Prostate gland (tissue), 2 donors: Measurements from ENCODE around the gene FGF1. TPM values are rescaled to one million over a fixed set of nuclear protein-coding genes. Genes with fewer than 3 reads are reported as not detected.

Experiments
- DNase-seq: peaks from one replicate; pipeline ENCODE4 v3.0.0-alpha.2; 2019; ENCODE audit warnings: low spot score
- H3K27ac ChIP-seq, 2 donors: fragments of 200-600 bp; sonication (generic); 2 replicates each; pipeline ENCODE4 v1.5.1; 2017 to 2019
- H3K27me3 ChIP-seq: fragments of 200-600 bp; sonication (generic); replicated peaks from 2 replicates; pipeline ENCODE4 v1.5.1; 2019; ENCODE audit not compliant: insufficient read depth
- H3K36me3 ChIP-seq, 2 donors: fragments of 200-600 bp; sonication (generic); 1 replicate in 1 of 2; 2 replicates in 1 of 2; pipeline versions ENCODE4 v1.5.1 to v1.8.1; 2017 to 2019
- H3K4me1 ChIP-seq: fragments of 200-600 bp; sonication (generic); replicated peaks from 2 replicates; pipeline ENCODE4 v1.5.1; 2019
- H3K4me3 ChIP-seq, 2 donors: fragments of 200-600 bp; sonication (generic); 2 replicates each; pipeline ENCODE4 v1.5.1; 2017 to 2019
- H3K9me3 ChIP-seq: fragments of 200-600 bp; sonication (generic); 2 replicates; pipeline ENCODE4 v1.5.1; 2017
- CTCF ChIP-seq, 4 experiments: fragments of 200-600 bp in 2 of 4; fragments of 450-650 bp in 2 of 4; sonication (generic) in 2 of 4; IDR thresholded peaks; 1 replicate in 3 of 4; 2 replicates in 1 of 4; pipeline ENCODE4 v1.5.1; 2016 to 2019; ENCODE audit warnings: antibody characterized with exemption in 4 of 4, mild to moderate bottlenecking in 2 of 4, moderate library complexity in 2 of 4
- POLR2A ChIP-seq: fragments of 450-650 bp; IDR thresholded peaks from one replicate; pipeline ENCODE4 v1.6.1; 2016; ENCODE audit warnings: antibody characterized with exemption, mild to moderate bottlenecking
- POLR2AphosphoS5 ChIP-seq: sonication (generic); formaldehyde crosslinking; IDR thresholded peaks from one replicate; pipeline ENCODE4 v1.6.1; 2017; ENCODE audit warnings: antibody characterized with exemption
- WGBS: methylation state at CpG from one replicate; pipeline ENCODE4 v1.1.5; 2018; 5-methylcytosine and 5-hydroxymethylcytosine counted together
- intact Hi-C: fragments of 100-400 bp; cut with DNase I; formaldehyde crosslinking; loops from one replicate; pipeline ENCODE4 v1.14.2; 2022
- total RNA-seq, 2 donors: library from RNA; depleted of rRNA; stranded (reverse); fragments of >200 nt; gene quantifications; one replicate each; pipeline ENCODE4 v1.1.0, GENCODE V29; 2016

The FGF1 gene
- total RNA-seq, 2 donors from 2014 or later = 2.0 to 9.4 TPM

- H3K27ac ChIP-seq = no peak overlapping the region
- DNase-seq = peak; percentile 51
- no peak overlapping the region for H3K4me3 ChIP-seq
- TF ChIP-seq POLR2A (no peak), POLR2AphosphoS5 (peak; percentile 45)
- H3K27me3 ChIP-seq = no peaks in the 10 kb centered on the region
- H3K4me1 ChIP-seq = no peaks in the 10 kb centered on the region
- no peaks in the 10 kb centered on the region for H3K9me3 ChIP-seq
- WGBS = 55% methylated on average over 6 of the region's 6 CpGs
- H3K36me3 ChIP-seq = no peaks in the 10 kb centered on the region
- intact Hi-C loops = no loop called here
These were observed 18.1 kb downstream of the FGF1 start for GRCh38 chr5:142667831-142668230.

GRCh38 chr5:142664636-142665035, 21.3 kb downstream of the FGF1 start:
- no peak for TF ChIP-seq POLR2A
- no peak for TF ChIP-seq CTCF (IDR thresholded peaks at IDR 0.05)
- TF ChIP-seq POLR2AphosphoS5 = no peak
- Histone ChIP-seq H3K4me3 (no peak overlapping the region), H3K9me3 (no peaks in the 10 kb centered on the region), H3K36me3 (no peaks in the 10 kb centered on the region), H3K4me1 (no peaks in the 10 kb centered on the region), H3K27me3 (no peaks in the 10 kb centered on the region), H3K27ac (no peak overlapping the region)
- 74% methylated on average over 6 of the region's 6 CpGs for WGBS
- no peak for DNase-seq
- intact Hi-C loops = no loop called here

- TF ChIP-seq CTCF (IDR thresholded peaks at IDR 0.05) (no peak), POLR2A (no peak), POLR2AphosphoS5 (no peak)
- Histone ChIP-seq H3K4me1 (no peaks in the 10 kb centered on the region), H3K36me3 (no peaks in the 10 kb centered on the region), H3K27me3 (no peaks in the 10 kb centered on the region), H3K9me3 (no peaks in the 10 kb centered on the region), H3K4me3 (no peak overlapping the region), H3K27ac (no peak overlapping the region)
- WGBS = 69% methylated on average over 9 of the region's 9 CpGs
- DNase-seq = no peak
- intact Hi-C loops = no loop called here
These were observed 21.8 kb downstream of the FGF1 start for GRCh38 chr5:142664067-142664466.

GRCh38 chr5:142663246-142663645, 22.6 kb downstream of the FGF1 start:
- intact Hi-C loops = no loop called here
- H3K9me3 ChIP-seq = no peaks in the 10 kb centered on the region
- no peak overlapping the region for H3K27ac ChIP-seq
- H3K4me3 ChIP-seq = no peak overlapping the region
- no peaks in the 10 kb centered on the region for H3K36me3 ChIP-seq
- no peaks in the 10 kb centered on the region for H3K27me3 ChIP-seq
- no peak for TF ChIP-seq CTCF (IDR thresholded peaks at IDR 0.05)
- no peak for TF ChIP-seq POLR2A
- no peak for TF ChIP-seq POLR2AphosphoS5
- no peak for DNase-seq
- WGBS = 84% methylated on average over 6 of the region's 6 CpGs
- no peaks in the 10 kb centered on the region for H3K4me1 ChIP-seq

- H3K9me3 ChIP-seq = no peaks in the 10 kb centered on the region
- H3K27me3 ChIP-seq = no peaks in the 10 kb centered on the region
These were observed 23.9 kb downstream of the FGF1 start for GRCh38 chr5:142661957-142662356.

More at GRCh38 chr5:142661957-142662356, 23.9 kb downstream of the FGF1 start:
- H3K4me1 ChIP-seq = no peaks in the 10 kb centered on the region
- TF ChIP-seq POLR2A (no peak), POLR2AphosphoS5 (no peak), CTCF (IDR thresholded peaks at IDR 0.05) (no peak)
- WGBS = 87% methylated on average over 11 of the region's 11 CpGs
- intact Hi-C loops = no loop called here
- H3K27ac ChIP-seq = no peak overlapping the region
- DNase-seq = no peak
- H3K36me3 ChIP-seq = no peaks in the 10 kb centered on the region
- H3K4me3 ChIP-seq = no peak overlapping the region
